Adrenal gland (tissue), 12 donors: ENCODE data around the gene FYCO1. TPM values are rescaled to one million over a fixed set of nuclear protein-coding genes. Genes with fewer than 3 reads are reported as not detected.

Experiments used
- DNase-seq, 7 donors: peaks; one replicate each; pipeline ENCODE4 v3.0.0-alpha.2; 2019 to 2020
- H3K27ac ChIP-seq, 5 donors: fragments of 200-600 bp; sonication (generic) in 4 of 5; 1 replicate in 3 of 5; 2 replicates in 2 of 5; pipeline versions ENCODE4 v1.5.1 to v1.8.0; 2016 to 2020; ENCODE audit warnings: mild to moderate bottlenecking in 1 of 5
- H3K27me3 ChIP-seq: fragments of 200-600 bp; 2 replicates; pipeline ENCODE4 v1.8.0; 2021
- H3K36me3 ChIP-seq, 2 donors: fragments of 200-600 bp; replicated peaks in 1 of 2; 1 replicate in 1 of 2; 2 replicates in 1 of 2; pipeline versions ENCODE4 v1.5.1 to v1.8.0; 2018 to 2022
- H3K4me1 ChIP-seq, 2 donors: fragments of 200-600 bp; replicated peaks in 1 of 2; 1 replicate in 1 of 2; 2 replicates in 1 of 2; pipeline versions ENCODE4 v1.5.1 to v1.8.0; 2018 to 2021
- H3K4me3 ChIP-seq, 4 donors: fragments of 200-600 bp; sonication (generic) in 3 of 4; one replicate each; pipeline ENCODE4 v1.5.1; 2016 to 2018
- H3K9me3 ChIP-seq, 3 donors: fragments of 200-600 bp; sonication (generic) in 1 of 3; replicated peaks in 1 of 3; 1 replicate in 2 of 3; 2 replicates in 1 of 3; pipeline versions ENCODE4 v1.5.1 to v1.8.0; 2016 to 2021
- POLR2A ChIP-seq, 2 donors: fragments of 450-650 bp; IDR thresholded peaks; one replicate each; pipeline ENCODE4 v1.6.1; 2017; ENCODE audit warnings: antibody characterized with exemption in 2 of 2, mild to moderate bottlenecking in 2 of 2, moderate library complexity in 1 of 2
- WGBS, 4 donors: extraction: QIAGEN DNeasy Blood & Tissue Kit in 2 of 4; methylation state at CpG; one replicate each; pipeline versions ENCODE4 v1.1.5 to v1.1.7; 2013 to 2017; 5-methylcytosine and 5-hydroxymethylcytosine counted together
- intact Hi-C, 2 donors: fragments of 100-400 bp; cut with DNase I; formaldehyde crosslinking; loops; one replicate each; pipeline versions ENCODE4 v1.14.1 to v1.15.0; 2022 to 2023
- polyA plus RNA-seq, 3 donors: library from polyadenylated mRNA; stranded (reverse); fragments of 200-250 nt in 2 of 3; fragments of 350-450 nt in 1 of 3; fragmentation: Illumina TruSeq in 1 of 3; extraction: RNeasy Lipid Tissue Mini Kit (QIAGEN cat#74804) in 1 of 3; gene quantifications; one replicate each; pipeline ENCODE4 v1.2.3, GENCODE V29; 2013 to 2014
- total RNA-seq, 9 donors: library from RNA; depleted of rRNA in 4 of 9; stranded (reverse); fragments of >200 nt in 4 of 9; fragments of 120-200 nt in 1 of 9; fragmentation: NEBNext Ultra II Directional in 1 of 9; extraction: Animal tissue kit (Norgen Biotek cat#: 25700) in 1 of 9; gene quantifications; one replicate each; pipeline versions ENCODE4 v1.1.0 to v1.2.4, GENCODE V29; 2013 to 2023
- TF ChIP-seq, protein P1 (sequence below), 6 experiments: fragments of 450-650 bp in 4 of 6; fragments of 200-600 bp in 2 of 6; sonication (generic) in 1 of 6; IDR thresholded peaks; 1 replicate in 5 of 6; 2 replicates in 1 of 6; pipeline versions ENCODE4 v1.5.1 to v1.8.0; 2016 to 2021; ENCODE audit warnings: antibody characterized with exemption in 6 of 6, mild to moderate bottlenecking in 2 of 6, moderate library complexity in 1 of 6
- donor health status: healthy with polysubstance abuse.
- donor health status: Bipolar disorder and iron deficiency.
- donor health status: DM: yes; HTN: yes; CAD: no.
- donor health status: DM: no; HTN: no; CAD: no.
- donor health status: DM: no; HTN: no; CAD: no.
- donor health status: DM: yes; HTN: yes; CAD: no.

Gene FYCO1
- total and polyA plus RNA-seq, 12 donors: 12.3 to 74.3 (median 29.4) TPM

DNA sequence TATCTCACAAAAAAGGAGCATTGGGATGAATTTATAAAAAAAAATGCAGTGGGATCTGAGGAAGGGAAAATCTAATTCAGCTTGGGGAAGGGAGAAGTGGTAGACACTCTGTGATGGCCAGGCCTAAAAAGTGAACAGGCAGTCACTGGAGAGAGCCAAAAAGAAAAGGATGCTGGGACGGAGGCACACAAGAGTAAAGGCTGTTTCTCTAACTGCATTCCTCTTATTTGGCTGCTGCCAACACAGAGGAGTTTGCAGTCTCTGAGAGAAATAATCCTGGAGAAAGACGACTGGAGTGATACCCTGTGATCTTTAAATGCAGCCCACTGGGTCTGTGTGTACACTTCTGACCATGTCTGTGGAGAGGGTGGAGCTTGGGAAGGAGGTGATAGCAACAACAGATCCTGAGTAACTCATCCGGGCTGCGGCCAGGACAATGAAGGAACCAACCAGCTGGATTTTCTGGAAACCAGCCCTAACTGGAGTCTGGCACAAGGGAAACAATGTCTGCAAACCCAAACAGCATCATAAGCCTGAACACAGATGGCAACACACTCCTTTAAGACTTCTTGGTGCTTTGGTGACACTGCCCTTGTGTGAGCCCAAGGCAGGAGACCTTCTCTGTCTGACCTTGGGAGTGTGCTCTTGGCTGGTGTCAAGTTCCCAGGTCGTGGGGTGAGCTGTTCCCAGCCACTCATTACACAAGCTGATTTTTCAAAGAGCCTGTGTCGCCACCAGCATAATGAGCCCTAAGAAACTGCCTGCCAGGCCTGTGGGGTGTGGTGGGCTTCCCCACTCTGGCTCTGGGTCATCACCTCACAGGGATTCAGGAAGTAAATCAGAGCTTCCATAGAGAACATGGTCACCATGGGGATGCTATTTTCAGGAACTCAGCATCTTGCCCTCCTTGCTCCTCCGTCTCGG, 8.0 kb downstream of the FYCO1 start:
- H3K36me3 ChIP-seq: peaks cover 0 to 21% of the 10 kb centered on the region in 2 donors
- H3K4me3 ChIP-seq: no peak overlapping the region
- 35 to 50% (median 41%) methylated on average over 7 to 8 of the region's 8 CpGs for WGBS, 4 donors
- intact Hi-C loops: no loop called here
- H3K27me3 ChIP-seq: no peaks in the 10 kb centered on the region
- peaks cover 20 to 60% of the 10 kb centered on the region in 2 donors for H3K4me1 ChIP-seq
- H3K27ac ChIP-seq: peak overlapping the region in 4 of 5 donors; percentile 5 to 71 (median 58)
- no peaks in the 10 kb centered on the region for H3K9me3 ChIP-seq
- TF ChIP-seq POLR2A (IDR thresholded peaks at IDR 0.05): peak in 1 of 2 donors; percentile 16
- TF ChIP-seq, protein P1, sequence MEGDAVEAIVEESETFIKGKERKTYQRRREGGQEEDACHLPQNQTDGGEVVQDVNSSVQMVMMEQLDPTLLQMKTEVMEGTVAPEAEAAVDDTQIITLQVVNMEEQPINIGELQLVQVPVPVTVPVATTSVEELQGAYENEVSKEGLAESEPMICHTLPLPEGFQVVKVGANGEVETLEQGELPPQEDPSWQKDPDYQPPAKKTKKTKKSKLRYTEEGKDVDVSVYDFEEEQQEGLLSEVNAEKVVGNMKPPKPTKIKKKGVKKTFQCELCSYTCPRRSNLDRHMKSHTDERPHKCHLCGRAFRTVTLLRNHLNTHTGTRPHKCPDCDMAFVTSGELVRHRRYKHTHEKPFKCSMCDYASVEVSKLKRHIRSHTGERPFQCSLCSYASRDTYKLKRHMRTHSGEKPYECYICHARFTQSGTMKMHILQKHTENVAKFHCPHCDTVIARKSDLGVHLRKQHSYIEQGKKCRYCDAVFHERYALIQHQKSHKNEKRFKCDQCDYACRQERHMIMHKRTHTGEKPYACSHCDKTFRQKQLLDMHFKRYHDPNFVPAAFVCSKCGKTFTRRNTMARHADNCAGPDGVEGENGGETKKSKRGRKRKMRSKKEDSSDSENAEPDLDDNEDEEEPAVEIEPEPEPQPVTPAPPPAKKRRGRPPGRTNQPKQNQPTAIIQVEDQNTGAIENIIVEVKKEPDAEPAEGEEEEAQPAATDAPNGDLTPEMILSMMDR (IDR thresholded peaks at IDR 0.05): no peak
- DNase-seq: peak in 6 of 7 donors; percentile 55 to 79 (median 66)

DNA sequence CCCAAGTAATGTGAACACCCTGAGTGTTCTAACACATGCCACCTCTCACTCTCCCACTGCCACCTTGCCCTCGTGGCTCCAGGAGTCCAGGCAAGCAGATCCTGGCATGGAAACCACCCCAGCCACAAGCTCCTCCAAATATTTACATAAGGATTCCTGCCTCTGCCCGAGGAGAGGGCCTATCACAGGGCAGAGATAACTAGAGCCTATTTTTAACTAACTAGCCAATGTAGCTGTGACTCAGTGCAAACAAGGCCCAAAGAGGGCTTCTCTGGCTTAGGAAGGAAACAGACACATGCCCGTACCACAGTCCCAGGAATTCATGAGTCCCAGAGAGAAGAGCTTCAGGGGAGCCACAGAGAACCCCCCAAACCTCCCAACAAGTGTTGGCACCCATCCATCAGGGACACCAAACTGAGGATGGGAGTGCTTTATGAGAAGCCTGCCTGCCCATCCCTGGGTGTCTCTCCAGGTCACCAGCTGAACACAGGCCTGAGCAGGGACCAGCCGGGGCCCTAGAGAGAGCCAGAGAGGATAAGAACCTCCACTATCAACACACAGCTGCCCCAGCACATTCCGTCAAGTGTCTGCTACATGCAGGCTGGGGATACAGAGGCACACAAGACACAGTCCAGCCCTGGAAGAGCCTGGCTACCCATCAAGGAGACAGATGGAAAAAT, 9.2 kb downstream of the FYCO1 start:
- peak in 5 of 7 donors; percentile 41 to 55 (median 51) for DNase-seq
- Histone ChIP-seq H3K36me3 (peaks cover 0 to 31% of the 10 kb centered on the region in 2 donors), H3K4me3 (no peak overlapping the region), H3K27ac (peak overlapping the region in 3 of 5 donors; percentile 13 to 71 (median 61)), H3K9me3 (no peaks in the 10 kb centered on the region), H3K4me1 (peaks cover 20 to 53% of the 10 kb centered on the region in 2 donors), H3K27me3 (no peaks in the 10 kb centered on the region)
- WGBS, 4 donors: 57 to 68% (median 60%) methylated on average over 3 to 5 of the region's 5 CpGs
- intact Hi-C loops: no loop called here
- TF ChIP-seq POLR2A (IDR thresholded peaks at IDR 0.05): no peak
- TF ChIP-seq, protein P1 (IDR thresholded peaks at IDR 0.05): no peak

DNA sequence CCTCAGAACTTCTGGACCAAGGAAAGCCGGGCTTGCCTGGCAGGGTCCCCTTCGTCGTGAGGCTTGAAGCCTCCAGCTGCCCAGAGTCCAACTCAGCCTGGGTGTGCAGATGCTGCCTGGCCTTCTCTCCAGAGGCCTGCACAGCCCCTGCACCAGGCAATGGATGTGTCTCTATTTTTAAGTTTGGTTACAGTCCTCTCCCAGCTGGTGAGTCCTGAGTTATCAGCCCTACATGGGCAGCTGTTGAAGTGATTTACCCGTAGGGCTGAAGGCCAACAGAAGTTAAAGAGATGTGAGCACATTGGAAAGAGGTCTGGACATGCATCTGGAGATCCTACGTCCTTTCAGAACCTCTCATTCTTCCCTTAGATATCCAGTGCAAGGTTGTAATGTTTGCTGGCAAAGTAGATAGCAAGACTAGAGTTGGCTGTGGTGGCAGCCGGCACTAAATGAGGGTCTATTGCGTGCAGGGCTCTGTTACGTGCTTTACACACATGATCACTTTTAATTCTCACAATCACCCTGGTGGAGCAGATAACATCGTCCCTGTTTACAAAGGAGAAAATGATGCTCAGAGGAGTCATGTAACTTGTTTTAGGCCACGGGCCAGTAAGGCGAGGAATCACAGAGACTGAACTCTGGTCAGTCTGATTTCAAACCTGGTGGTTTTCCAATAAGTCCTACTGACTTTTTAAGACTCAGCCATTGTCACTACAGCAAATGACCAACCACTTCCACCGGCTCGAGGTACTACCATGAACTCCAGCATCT, 9.9 kb downstream of the FYCO1 start:
- peaks cover 0 to 38% of the 10 kb centered on the region in 2 donors for H3K36me3 ChIP-seq
- peak overlapping the region in 3 of 5 donors; percentile 13 to 71 (median 61) for H3K27ac ChIP-seq
- TF ChIP-seq POLR2A (IDR thresholded peaks at IDR 0.05): no peak
- TF ChIP-seq, protein P1 (IDR thresholded peaks at IDR 0.05): no peak
- H3K4me3 ChIP-seq: no peak overlapping the region
- WGBS, 4 donors: 87 to 91% (median 89%) methylated on average over 10 to 13 of the region's 13 CpGs
- intact Hi-C loops: no loop called here
- H3K9me3 ChIP-seq: no peaks in the 10 kb centered on the region
- no peaks in the 10 kb centered on the region for H3K27me3 ChIP-seq
- peaks cover 20 to 54% of the 10 kb centered on the region in 2 donors for H3K4me1 ChIP-seq
- no peak for DNase-seq
